ENCODE data around the gene GIPC3.
"Not testable (repeated sequence)": the region's sequence is repeated elsewhere in the genome, so short reads cannot be mapped to it uniquely, and the experiment has no call there.

GIPC3 gene

GRCh38 chr19:3618811-3619630 lies 33.7 kb downstream of the GIPC3 start:
- no peak for DNase-seq

- DNase-seq: no peak
Measured at GRCh38 chr19:3619631-3620012, 34.3 kb downstream of the GIPC3 start.

- no peak for DNase-seq
Measured at GRCh38 chr19:3620145-3620816, 35.0 kb downstream of the GIPC3 start.

GRCh38 chr19:3620817-3621547 lies 35.7 kb downstream of the GIPC3 start:
- no peak for DNase-seq

GRCh38 chr19:3621689-3622088 lies 36.4 kb downstream of the GIPC3 start:
- no peak for DNase-seq

- DNase-seq: no peak
Measured at GRCh38 chr19:3622224-3622623, 36.9 kb downstream of the GIPC3 start.

GRCh38 chr19:3623716-3624115 lies 38.4 kb downstream of the GIPC3 start:
- DNase-seq: no peak

GRCh38 chr19:3625996-3626472 lies 40.8 kb downstream of the GIPC3 start:
- DNase-seq: no peak

GRCh38 chr19:3626473-3627350 lies 41.4 kb downstream of the GIPC3 start, which contains the start of gene CACTIN:
Gene CACTIN, minus strand, starts transcription at chr19:3626790. Its CDS starts 28 bp downstream, at chr19:3626762.
- peak; percentile 99 to 100 for DNase-seq

GRCh38 chr19:3627351-3627723 lies 42.1 kb downstream of the GIPC3 start:
- DNase-seq: no peak

- not testable (repeated sequence) for DNase-seq
Measured at GRCh38 chr19:3628766-3629165, 43.5 kb downstream of the GIPC3 start.

- DNase-seq: no peak
Measured at GRCh38 chr19:3631053-3631861, 46.0 kb downstream of the GIPC3 start.

- DNase-seq: no peak
Measured at GRCh38 chr19:3632098-3632497, 46.8 kb downstream of the GIPC3 start.

GRCh38 chr19:3632739-3633558 lies 47.7 kb downstream of the GIPC3 start:
- no peak for DNase-seq

- DNase-seq: no peak
Measured at GRCh38 chr19:3633559-3633988, 48.3 kb downstream of the GIPC3 start.

GRCh38 chr19:3634496-3635045 lies 49.3 kb downstream of the GIPC3 start:
- DNase-seq: no peak

GRCh38 chr19:3636506-3636905 lies 51.2 kb downstream of the GIPC3 start:
- DNase-seq: no peak

- DNase-seq: no peak
Measured at GRCh38 chr19:3636962-3637361, 51.7 kb downstream of the GIPC3 start.

- no peak for DNase-seq
Measured at GRCh38 chr19:3637621-3638020, 52.3 kb downstream of the GIPC3 start.
